Endothelial cell (in vitro differentiated cells): ENCODE measurements around the gene RPLP1. TPM values are rescaled to one million over a fixed set of nuclear protein-coding genes. Genes with fewer than 3 reads are reported as not detected.

Experiments
- DNase-seq: peaks from one replicate; pipeline ENCODE4 v3.0.0; 2021; ENCODE audit warnings: low spot score
- H3K27ac Mint-ChIP-seq: one replicate; pipeline ENCODE4 v1.8.0; 2021; ENCODE audit warnings: mixed read lengths, inconsistent platforms; ENCODE audit not compliant: unreplicated experiment
- H3K27me3 Mint-ChIP-seq: one replicate; pipeline ENCODE4 v1.8.0; 2021; ENCODE audit warnings: mild to moderate bottlenecking, moderate library complexity, mixed read lengths, inconsistent platforms; ENCODE audit not compliant: unreplicated experiment
- H3K36me3 Mint-ChIP-seq: one replicate; pipeline ENCODE4 v1.8.0; 2021; ENCODE audit warnings: mild to moderate bottlenecking, low read depth, mixed read lengths, inconsistent platforms; ENCODE audit not compliant: unreplicated experiment
- H3K4me1 Mint-ChIP-seq: one replicate; pipeline ENCODE4 v1.8.0; 2021; ENCODE audit warnings: mild to moderate bottlenecking, mixed read lengths, inconsistent platforms; ENCODE audit not compliant: unreplicated experiment
- H3K4me3 Mint-ChIP-seq: one replicate; pipeline ENCODE4 v1.8.0; 2021; ENCODE audit warnings: mild to moderate bottlenecking, mixed read lengths, inconsistent platforms; ENCODE audit not compliant: unreplicated experiment
- H3K9me3 Mint-ChIP-seq: one replicate; pipeline ENCODE4 v1.8.0; 2021; ENCODE audit warnings: mixed read lengths, inconsistent platforms; ENCODE audit not compliant: unreplicated experiment
- CTCF ChIP-seq: fragments of 200-600 bp; sonication (generic); IDR thresholded peaks from one replicate; pipeline ENCODE4 v1.5.0; 2021; ENCODE audit warnings: antibody characterized with exemption; ENCODE audit not compliant: unreplicated experiment
- total RNA-seq: library from RNA; stranded (reverse); fragmentation: NEBNext Ultra II Directional; extraction: Animal tissue kit (Norgen Biotek cat#: 25700); gene quantifications from one replicate; pipeline ENCODE4 v1.2.1, GENCODE V29; 2021; ENCODE audit not compliant: unreplicated experiment

Gene RPLP1
- total RNA-seq, 1 donor from 2014 or later: 1,903 TPM

GRCh38 chr15:69484837-69485236 is 32.2 kb downstream of the RPLP1 start:
- Mint-ChIP-seq H3K36me3 (no peaks in the 10 kb centered on the region), H3K27ac (no peak overlapping the region), H3K4me3 (no peak overlapping the region), H3K27me3 (no peaks in the 10 kb centered on the region), H3K9me3 (no peaks in the 10 kb centered on the region), H3K4me1 (no peaks in the 10 kb centered on the region)
- no peak for TF ChIP-seq CTCF
- DNase-seq: no peak

DNA sequence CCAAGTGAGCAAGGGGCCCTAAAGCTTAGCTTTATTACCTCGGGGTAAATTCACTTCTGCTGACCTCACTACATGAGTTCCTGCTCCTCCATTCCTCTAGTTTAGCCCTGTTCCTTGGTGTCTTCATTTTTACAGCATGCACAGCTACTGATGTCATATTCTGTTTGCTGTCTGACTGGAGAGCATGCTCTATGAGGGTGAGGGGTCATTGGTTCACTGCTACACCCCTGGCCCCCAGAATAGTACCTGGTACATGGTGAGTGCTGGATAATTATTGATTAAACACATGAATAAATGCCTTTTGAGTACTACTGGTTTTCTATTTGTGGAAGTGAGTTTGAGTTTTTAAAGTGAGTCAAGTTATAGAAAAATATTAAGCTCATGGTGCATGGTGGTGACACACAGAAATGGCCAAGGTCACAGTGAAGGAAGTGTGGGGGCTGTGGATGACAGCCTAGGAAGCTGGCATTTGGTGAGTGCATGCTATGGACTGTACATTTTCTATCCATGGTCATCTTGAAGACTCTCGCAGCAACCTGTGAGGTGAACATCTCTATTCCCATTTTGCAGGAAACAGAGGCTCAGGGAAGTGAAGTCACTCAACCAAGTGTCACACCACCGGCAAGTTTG is 34.0 kb downstream of the RPLP1 start:
- Mint-ChIP-seq H3K27me3 (no peaks in the 10 kb centered on the region), H3K27ac (no peak overlapping the region), H3K4me1 (no peaks in the 10 kb centered on the region), H3K9me3 (no peaks in the 10 kb centered on the region), H3K36me3 (no peaks in the 10 kb centered on the region), H3K4me3 (no peak overlapping the region)
- no peak for DNase-seq
- no peak for TF ChIP-seq CTCF

DNA sequence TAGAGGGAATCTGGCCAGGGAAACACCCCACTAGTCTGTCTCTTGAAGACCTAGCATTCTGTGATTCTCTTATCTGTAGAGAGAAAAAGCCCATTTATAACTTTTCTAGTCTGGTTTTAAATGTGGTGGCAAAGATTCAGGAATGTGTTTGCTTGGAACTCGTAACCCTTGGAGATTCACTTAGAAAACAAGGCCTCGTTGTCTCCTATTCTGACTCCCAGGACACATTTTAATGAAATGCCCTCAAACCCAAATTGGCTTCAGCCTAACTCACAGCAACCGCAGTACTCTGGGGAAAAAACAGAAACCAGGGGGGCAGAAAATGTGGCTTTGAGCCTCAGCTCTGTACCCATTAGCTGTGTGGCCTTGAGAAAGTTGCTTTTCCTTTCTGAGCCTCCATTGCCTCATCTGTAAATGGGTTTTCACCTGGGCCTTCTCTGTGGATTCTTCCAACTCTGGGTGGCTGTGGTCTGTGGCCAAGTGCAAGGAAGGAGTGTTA is 36.5 kb downstream of the RPLP1 start:
- H3K4me1 Mint-ChIP-seq: no peaks in the 10 kb centered on the region
- H3K27me3 Mint-ChIP-seq: no peaks in the 10 kb centered on the region
- no peak overlapping the region for H3K27ac Mint-ChIP-seq
- H3K36me3 Mint-ChIP-seq: no peaks in the 10 kb centered on the region
- H3K4me3 Mint-ChIP-seq: no peak overlapping the region
- no peak for DNase-seq
- TF ChIP-seq CTCF: no peak
- H3K9me3 Mint-ChIP-seq: no peaks in the 10 kb centered on the region

GRCh38 chr15:69490356-69491037 is 37.9 kb downstream of the RPLP1 start:
- Mint-ChIP-seq H3K36me3 (no peaks in the 10 kb centered on the region), H3K4me3 (no peak overlapping the region), H3K4me1 (no peaks in the 10 kb centered on the region), H3K27ac (no peak overlapping the region), H3K27me3 (no peaks in the 10 kb centered on the region), H3K9me3 (no peaks in the 10 kb centered on the region)
- no peak for TF ChIP-seq CTCF
- no peak for DNase-seq

GRCh38 chr15:69491038-69491505 is 38.5 kb downstream of the RPLP1 start:
- no peak overlapping the region for H3K4me3 Mint-ChIP-seq
- no peaks in the 10 kb centered on the region for H3K36me3 Mint-ChIP-seq
- no peak overlapping the region for H3K27ac Mint-ChIP-seq
- no peak for DNase-seq
- no peaks in the 10 kb centered on the region for H3K9me3 Mint-ChIP-seq
- no peaks in the 10 kb centered on the region for H3K4me1 Mint-ChIP-seq
- no peaks in the 10 kb centered on the region for H3K27me3 Mint-ChIP-seq
- TF ChIP-seq CTCF: no peak
